ENCODE data around the gene AOC3. TPM values are rescaled to one million over a fixed set of nuclear protein-coding genes. Genes with fewer than 3 reads are reported as not detected.
"Not testable (repeated sequence)": the region's sequence is repeated elsewhere in the genome, so short reads cannot be mapped to it uniquely, and the experiment has no call there.

AOC3 gene
- polyA plus RNA-seq, 2 of the 4 experiments (the other 2 are of a cell fraction), result 0.79 to 1.4 TPM

- H3K9me3 ChIP-seq, result peaks cover 31% of the 10 kb centered on the region
- ChIA-PET CTCF (interaction anchor here (0.9 to 1.4 kb wide), 2 partner anchors 14 to 57 kb away, joined by 3 to 4 read pairs; no protein-coding TSS in a partner anchor), POLR2A (no interaction called here)
- DNase-seq (ENCODE audit: low read depth in 1 of 2, low spot score in 1 of 2) (no peak), ATAC-seq (no peak), FAIRE-seq (no peak)
- no peaks in the 10 kb centered on the region for H3K4me1 ChIP-seq
- H3K4me2 ChIP-seq, result no peak overlapping the region
- H3K4me3 ChIP-seq, result no peak overlapping the region
- WGBS (ENCODE audit: missing lambda C conversion rate), result 63% methylated on average over 4 of the region's 4 CpGs
- no peak for TF ChIP-seq NR3C1 (IDR thresholded peaks at IDR 0.05)
- no peak for TF ChIP-seq CEBPB (IDR thresholded peaks at IDR 0.05)
- TF ChIP-seq NFE2L2 (conservative IDR thresholded peaks at IDR 0.05; ENCODE audit: low read length), result no peak
- TF ChIP-seq CTCF (IDR thresholded peaks at IDR 0.05), result no peak
- no peak for TF ChIP-seq SREBF2 (IDR thresholded peaks at IDR 0.05)
- no peak for TF ChIP-seq RARB (CRISPR knock-in tag; IDR thresholded peaks at IDR 0.05)
- TF ChIP-seq BHLHE40 (IDR thresholded peaks at IDR 0.05; ENCODE audit: low read depth, low read length), result no peak
- H3K27ac ChIP-seq, result no peak overlapping the region
These were observed 20.6 kb downstream of the AOC3 start for GRCh38 chr17:42871647-42872046.

DNA sequence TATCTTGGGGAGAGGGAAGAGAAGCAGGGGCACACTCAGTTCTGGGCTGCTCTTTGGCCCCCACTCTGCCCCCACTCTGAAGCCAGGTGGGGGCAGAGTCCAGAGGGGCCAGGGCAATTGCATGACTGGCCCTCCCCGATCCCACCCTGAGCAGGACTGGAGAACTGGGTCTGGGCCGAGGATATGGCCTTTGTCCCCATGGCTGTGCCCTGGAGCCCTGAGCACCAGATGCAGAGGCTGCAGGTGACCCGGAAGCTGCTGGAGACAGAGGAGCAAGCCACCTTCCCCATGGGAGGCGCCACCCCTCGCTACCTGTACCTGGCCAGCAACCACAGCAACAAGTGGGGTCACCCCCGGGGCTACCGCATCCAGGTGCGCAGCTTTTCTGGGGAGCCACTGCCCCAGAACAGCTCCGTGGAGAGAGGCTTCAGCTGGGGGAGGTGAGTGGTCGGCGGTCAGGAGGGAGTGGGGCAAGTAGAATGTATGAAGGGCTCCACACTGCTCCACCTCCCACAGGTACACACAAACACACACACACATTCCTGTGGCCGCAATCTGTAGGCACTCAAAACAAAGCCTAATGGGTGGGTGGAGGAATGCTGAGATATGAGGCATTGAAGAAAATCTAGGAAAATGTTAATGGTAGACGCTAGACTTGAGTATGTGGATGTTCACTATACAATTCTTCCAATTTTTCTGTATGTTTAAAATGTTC, 21.4 kb downstream of the AOC3 start:
- no peak overlapping the region for H3K27ac ChIP-seq
- H3K4me2 ChIP-seq, result no peak overlapping the region
- WGBS (ENCODE audit: missing lambda C conversion rate), result 64% methylated on average over 13 of the region's 13 CpGs
- ChIA-PET POLR2A (no interaction called here), CTCF (no interaction called here)
- ATAC-seq (no peak), DNase-seq (ENCODE audit: low read depth in 1 of 2, low spot score in 1 of 2) (no peak), FAIRE-seq (no peak)
- H3K4me1 ChIP-seq, result no peaks in the 10 kb centered on the region
- TF ChIP-seq HDAC2 (IDR thresholded peaks at IDR 0.05), result no peak
- TF ChIP-seq EP300 (IDR thresholded peaks at IDR 0.05), result no peak
- no peak for TF ChIP-seq CEBPB (IDR thresholded peaks at IDR 0.05)
- TF ChIP-seq RARB (CRISPR knock-in tag; IDR thresholded peaks at IDR 0.05), result no peak
- TF ChIP-seq PBX3 (IDR thresholded peaks at IDR 0.05), result no peak
- no peak for TF ChIP-seq KDM5A (IDR thresholded peaks at IDR 0.05)
- TF ChIP-seq MAX (IDR thresholded peaks at IDR 0.05), result no peak
- no peak for TF ChIP-seq SREBF2 (IDR thresholded peaks at IDR 0.05)
- TF ChIP-seq ESRRA (IDR thresholded peaks at IDR 0.05; ENCODE audit: borderline replicate concordance, low read length), result no peak
- no peak for TF ChIP-seq FOSL2 (IDR thresholded peaks at IDR 0.05)
- no peak for TF ChIP-seq FOSL2 (CRISPR knock-in tag; IDR thresholded peaks at IDR 0.05)
- H3K9me3 ChIP-seq, result peaks cover 31% of the 10 kb centered on the region
- no peak overlapping the region for H3K4me3 ChIP-seq

DNA sequence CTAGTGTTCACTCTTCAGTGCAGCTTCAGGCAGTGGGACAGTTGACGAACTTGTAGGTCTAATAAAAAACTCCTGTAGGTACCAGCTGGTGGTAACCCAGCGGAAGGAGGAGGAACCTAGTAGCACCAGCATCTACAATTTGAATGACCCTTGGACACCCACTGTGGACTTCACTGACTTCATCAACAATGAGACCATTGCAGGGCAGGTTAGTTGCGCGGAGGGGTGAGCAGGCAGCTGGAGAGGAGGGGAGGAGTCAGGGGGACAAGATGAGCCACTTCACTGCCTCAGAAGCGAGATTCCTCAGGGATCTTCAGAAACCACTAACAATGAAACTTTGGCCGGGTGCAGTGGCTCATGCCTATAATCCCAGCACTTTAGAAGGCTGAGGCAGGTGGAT, 22.3 kb downstream of the AOC3 start:
- ATAC-seq (peak in 1 of 2 experiments; percentile 37; a peak in 2 of 6 replicates), FAIRE-seq (no peak), DNase-seq (ENCODE audit: low read depth in 1 of 2, low spot score in 1 of 2) (no peak)
- POLR2A ChIA-PET, result no interaction called here
- CTCF ChIA-PET, result interaction anchor here (0.6 to 1.4 kb wide), 5 partner anchors 9 to 76 kb away, joined by 3 to 5 read pairs (median 3); no protein-coding TSS in a partner anchor
- no peak overlapping the region for H3K27ac ChIP-seq
- WGBS (ENCODE audit: missing lambda C conversion rate), result 72% methylated on average over 6 of the region's 6 CpGs
- no peak overlapping the region for H3K4me3 ChIP-seq
- no peaks in the 10 kb centered on the region for H3K4me1 ChIP-seq
- TF ChIP-seq, protein P1, sequence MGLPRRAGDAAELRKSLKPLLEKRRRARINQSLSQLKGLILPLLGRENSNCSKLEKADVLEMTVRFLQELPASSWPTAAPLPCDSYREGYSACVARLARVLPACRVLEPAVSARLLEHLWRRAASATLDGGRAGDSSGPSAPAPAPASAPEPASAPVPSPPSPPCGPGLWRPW (IDR thresholded peaks at IDR 0.05), result no peak
- TF ChIP-seq NR3C1 (IDR thresholded peaks at IDR 0.05) (no peak), HOXA7 (CRISPR knock-in tag; IDR thresholded peaks at IDR 0.05) (no peak), PHF8 (IDR thresholded peaks at IDR 0.05; ENCODE audit: borderline replicate concordance, low read depth) (no peak), CHD4 (IDR thresholded peaks at IDR 0.05; ENCODE audit: borderline replicate concordance) (no peak), EHF (CRISPR knock-in tag; IDR thresholded peaks at IDR 0.05) (no peak), ESRRA (IDR thresholded peaks at IDR 0.05; ENCODE audit: borderline replicate concordance, low read length) (no peak), ZFP36 (IDR thresholded peaks at IDR 0.05; ENCODE audit: borderline replicate concordance, partially characterized antibody) (no peak)
- TF ChIP-seq, protein P2, sequence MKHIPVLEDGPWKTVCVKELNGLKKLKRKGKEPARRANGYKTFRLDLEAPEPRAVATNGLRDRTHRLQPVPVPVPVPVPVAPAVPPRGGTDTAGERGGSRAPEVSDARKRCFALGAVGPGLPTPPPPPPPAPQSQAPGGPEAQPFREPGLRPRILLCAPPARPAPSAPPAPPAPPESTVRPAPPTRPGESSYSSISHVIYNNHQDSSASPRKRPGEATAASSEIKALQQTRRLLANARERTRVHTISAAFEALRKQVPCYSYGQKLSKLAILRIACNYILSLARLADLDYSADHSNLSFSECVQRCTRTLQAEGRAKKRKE (CRISPR knock-in tag; IDR thresholded peaks at IDR 0.05; ENCODE audit: low read depth), result no peak
- H3K9me3 ChIP-seq, result peaks cover 31% of the 10 kb centered on the region
- no peak overlapping the region for H3K4me2 ChIP-seq

DNA sequence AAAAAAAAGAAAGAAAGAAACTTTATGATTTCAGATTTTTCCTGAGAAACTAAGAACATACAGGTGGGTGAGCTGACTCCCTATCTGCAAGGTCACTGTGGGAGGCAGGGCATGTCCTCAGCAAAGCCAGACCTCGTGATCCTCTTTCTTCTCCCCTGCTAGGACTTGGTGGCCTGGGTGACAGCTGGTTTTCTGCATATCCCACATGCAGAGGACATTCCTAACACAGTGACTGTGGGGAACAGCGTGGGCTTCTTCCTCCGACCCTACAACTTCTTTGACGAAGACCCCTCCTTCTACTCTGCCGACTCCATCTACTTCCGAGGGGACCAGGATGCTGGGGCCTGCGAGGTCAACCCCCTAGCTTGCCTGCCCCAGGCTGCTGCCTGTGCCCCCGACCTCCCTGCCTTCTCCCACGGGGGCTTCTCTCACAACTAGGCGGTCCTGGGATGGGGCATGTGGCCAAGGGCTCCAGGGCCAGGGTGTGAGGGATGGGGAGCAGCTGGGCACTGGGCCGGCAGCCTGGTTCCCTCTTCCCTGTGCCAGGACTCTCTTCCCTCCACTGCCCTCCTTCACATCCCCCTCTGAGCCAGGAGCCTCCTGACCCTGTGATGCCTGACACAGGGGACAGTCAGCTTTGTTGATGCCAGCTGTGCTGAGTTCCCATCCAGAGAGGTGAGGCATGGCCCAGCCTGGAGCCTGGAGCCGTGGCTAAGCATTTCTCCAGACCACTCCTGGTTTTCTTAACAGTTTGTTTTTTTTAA, 23.1 kb downstream of the AOC3 start:
- 70% methylated on average over 7 of the region's 12 CpGs for WGBS (ENCODE audit: missing lambda C conversion rate)
- not testable (repeated sequence) for H3K27ac ChIP-seq; H3K4me2 ChIP-seq; H3K4me1 ChIP-seq; DNase-seq (ENCODE audit: low read depth in 1 of 2, low spot score in 1 of 2); FAIRE-seq; H3K4me3 ChIP-seq
- CTCF ChIA-PET, result interaction anchor here (0.7 to 1.4 kb wide), 3 partner anchors 29 to 55 kb away, joined by 3 to 5 read pairs (median 3); no protein-coding TSS in a partner anchor
- POLR2A ChIA-PET, result interaction anchor here (0.6 kb wide), 1 partner anchor 79 kb away, joined by 4 read pairs; no protein-coding TSS in a partner anchor
- peak in 1 of 2 experiments; percentile 10; a peak in 1 of 6 replicates for ATAC-seq
- peaks cover 31% of the 10 kb centered on the region for H3K9me3 ChIP-seq
